H1 (cell line): ENCODE measurements around the gene LMX1B. TPM values are rescaled to one million over a fixed set of nuclear protein-coding genes. Genes with fewer than 3 reads are reported as not detected.

ENCODE experiments used
- BRCA1 ChIP-seq: IDR thresholded peaks from 2 replicates; pipeline ENCODE4 v1.6.1; 2012; ENCODE audit warnings: low read depth, low read length, improper control_type of control experiment
- EZH2 ChIP-seq: fragments of 200-600 bp; sonication (generic); IDR thresholded peaks from 2 replicates; pipeline ENCODE4 v1.7.1; 2012; ENCODE audit warnings: low read depth, mild to moderate bottlenecking, moderate library complexity, low read length, inconsistent platforms; ENCODE audit not compliant: severe bottlenecking
- KDM1A ChIP-seq: fragments of 200-600, 300-600 bp; sonication (generic); IDR thresholded peaks from 2 replicates; pipeline ENCODE4 v1.7.1; 2016; ENCODE audit warnings: mild to moderate bottlenecking, low read length, borderline replicate concordance
- MAFK ChIP-seq: IDR thresholded peaks from 2 replicates; pipeline ENCODE4 v1.6.1; 2012; ENCODE audit warnings: low read depth, mild to moderate bottlenecking, improper control_type of control experiment, low read length
- PHF8 ChIP-seq: fragments of 200-600 bp; sonication (generic); conservative IDR thresholded peaks from 2 replicates; pipeline ENCODE4 v1.7.1; 2012; ENCODE audit warnings: low read depth, mild to moderate bottlenecking, inconsistent platforms, low read length, moderate library complexity
- POLR2A ChIP-seq, 2 experiments: IDR thresholded peaks; 1 replicate in 1 of 2; 2 replicates in 1 of 2; pipeline ENCODE4 v1.6.1; 2011; ENCODE audit warnings: low read depth in 2 of 2, low read length in 2 of 2, mild to moderate bottlenecking in 2 of 2; ENCODE audit errors: control extremely low read depth in 1 of 2
- SIX5 ChIP-seq: IDR thresholded peaks from 2 replicates; pipeline ENCODE4 v1.6.1; 2011; ENCODE audit warnings: mild to moderate bottlenecking, low read depth, low read length
- ZNF274 ChIP-seq: IDR thresholded peaks from 2 replicates; pipeline ENCODE4 v1.7.0; 2012; ENCODE audit warnings: low read length, borderline replicate concordance; ENCODE audit errors: extremely low read depth
- polyA plus RNA-seq, 7 experiments: library from polyadenylated mRNA; depleted of rRNA in 3 of 7; stranded (reverse) in 5 of 7; unstranded in 2 of 7; fragments of >200 nt in 5 of 7; fragments of 200-250 nt in 2 of 7; gene quantifications; 1 replicate in 5 of 7; 2 replicates in 1 of 7; 4 replicates in 1 of 7; pipeline versions ENCODE4 v1.2.1 to v1.2.3, GENCODE V29; 2011 to 2013; ENCODE audit warnings: missing spikeins in 2 of 7, mixed read lengths in 2 of 7
- total RNA-seq: library from RNA; stranded (reverse); fragmentation: NEBNext Ultra II Directional; extraction: Animal tissue kit (Norgen Biotek cat#: 25700); gene quantifications from 2 replicates; pipeline ENCODE4 v1.2.1, GENCODE V29; 2021
- TF ChIP-seq, protein P1 (sequence below): IDR thresholded peaks from 2 replicates; pipeline ENCODE4 v1.6.1; 2011; ENCODE audit warnings: low read depth, mild to moderate bottlenecking, low read length; ENCODE audit not compliant: insufficient read depth

The LMX1B gene
- total and polyA plus RNA-seq, 2 of the 8 experiments (the other 6 are each of a cell fraction or from before 2014, with no cell fraction given): 0.09 to 0.37 TPM

GRCh38 chr9:126719618-126720031 lies 105.9 kb downstream of the LMX1B start (continued):
- TF ChIP-seq POLR2A (IDR thresholded peaks at IDR 0.05; ENCODE audit: control extremely low read depth in 1 of 2, low read depth in 2 of 2, low read length in 2 of 2) (peak in 1 of 2 experiments; percentile 28; a peak in 1 of 3 replicates), ZNF274 (no peak), MAFK (no peak), BRCA1 (no peak), PHF8 (no peak), SIX5 (no peak), KDM1A (no peak; the same call in 1 of the 2 replicates), EZH2 (no peak)
- TF ChIP-seq, protein P1, sequence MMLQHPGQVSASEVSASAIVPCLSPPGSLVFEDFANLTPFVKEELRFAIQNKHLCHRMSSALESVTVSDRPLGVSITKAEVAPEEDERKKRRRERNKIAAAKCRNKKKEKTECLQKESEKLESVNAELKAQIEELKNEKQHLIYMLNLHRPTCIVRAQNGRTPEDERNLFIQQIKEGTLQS: no peak
